RPMI8226 (cell line): ENCODE results near the gene CABYR.

ENCODE experiments used
- DNase-seq: peaks from one replicate; pipeline ENCODE4 v3.0.0-alpha.2; 2015

The CABYR gene

GRCh38 chr18:24195296-24196053 lies 56.6 kb downstream of the CABYR start:
- peak; percentile 62 for DNase-seq

- DNase-seq, result no peak
Measured at GRCh38 chr18:24196764-24197163, 57.9 kb downstream of the CABYR start.

- no peak for DNase-seq
Measured at GRCh38 chr18:24197412-24197811, 58.5 kb downstream of the CABYR start.

- DNase-seq, result no peak
Measured at GRCh38 chr18:24198461-24198860, 59.6 kb downstream of the CABYR start.

GRCh38 chr18:24199372-24199962 lies 60.6 kb downstream of the CABYR start:
- no peak for DNase-seq

- DNase-seq, result no peak
Measured at GRCh38 chr18:24200494-24201290, 61.8 kb downstream of the CABYR start.

- DNase-seq, result no peak
Measured at GRCh38 chr18:24201699-24202687, 63.1 kb downstream of the CABYR start.

- DNase-seq, result no peak
Measured at GRCh38 chr18:24204904-24205303, 66.0 kb downstream of the CABYR start.

GRCh38 chr18:24208270-24209035 lies 69.6 kb downstream of the CABYR start:
- DNase-seq, result no peak

GRCh38 chr18:24209558-24209957 lies 70.7 kb downstream of the CABYR start:
- DNase-seq, result no peak
